IMR-90 (cell line): ENCODE measurements around the gene APOB. TPM values are rescaled to one million over a fixed set of nuclear protein-coding genes. Genes with fewer than 3 reads are reported as not detected.

Source experiments
- ATAC-seq: fragments of 200-7000 bp; cut with Tn5 transposase; 2 replicates; pipeline ENCODE4 v1.9.1; 2020; ENCODE audit warnings: low read depth, mild to moderate bottlenecking, moderate library complexity
- BruUV-seq: library from RNA; stranded (reverse); fragments of 400-500 nt; replicated peaks from 2 replicates; lab custom pipeline; 2021; lab: Mats Ljungman, UMichigan
- CTCF ChIA-PET: fragments of 300-600 bp; formaldehyde crosslinking; extraction: SDS; loops from one replicate; lab custom pipeline; 2021; ENCODE audit warnings: antibody characterized with exemption; lab: Yijun Ruan, JAX
- POLR2A ChIA-PET: fragments of 300-600 bp; sonication (Branson Sonifier 250); formaldehyde crosslinking; loops from one replicate; lab custom pipeline; 2022; ENCODE audit warnings: antibody characterized with exemption; ENCODE audit not compliant: unreplicated experiment; lab: Charles Lee
- DNase-seq: peaks from one replicate; pipeline ENCODE4 v3.0.0; 2013
- H2AFZ ChIP-seq: replicated peaks from 2 replicates; pipeline ENCODE3; 2013; ENCODE audit warnings: low read length, mild to moderate bottlenecking; ENCODE audit not compliant: poor library complexity
- H2AK5ac ChIP-seq: 2 replicates; pipeline ENCODE4 v1.6.1; 2013; ENCODE audit warnings: low read depth, low read length, inconsistent platforms
- H2AK9ac ChIP-seq: replicated peaks from 2 replicates; pipeline ENCODE3; 2013; ENCODE audit warnings: mild to moderate bottlenecking, low read depth, low read length, moderate library complexity; ENCODE audit not compliant: poor library complexity
- H2BK120ac ChIP-seq: 2 replicates; pipeline ENCODE4 v1.6.1; 2013; ENCODE audit warnings: low read depth, low read length, inconsistent platforms
- H2BK15ac ChIP-seq: 3 replicates; pipeline ENCODE4 v1.6.1; 2013; ENCODE audit warnings: low read depth, low read length, inconsistent platforms
- H2BK20ac ChIP-seq: 2 replicates; pipeline ENCODE4 v1.6.1; 2013; ENCODE audit warnings: low read depth, mild to moderate bottlenecking, inconsistent platforms, low read length, moderate library complexity
- H2BK5ac ChIP-seq: 2 replicates; pipeline ENCODE4 v1.6.1; 2013; ENCODE audit warnings: mild to moderate bottlenecking, low read depth, low read length, inconsistent platforms; ENCODE audit not compliant: poor library complexity, severe bottlenecking
- H3K14ac ChIP-seq: replicated peaks from 2 replicates; pipeline ENCODE4 v1.6.1; 2013; ENCODE audit warnings: low read depth, low read length, inconsistent platforms
- H3K18ac ChIP-seq: 2 replicates; pipeline ENCODE4 v1.6.1; 2013; ENCODE audit warnings: low read depth, low read length, control low read depth
- H3K23ac ChIP-seq: 2 replicates; pipeline ENCODE4 v1.6.1; 2013; ENCODE audit warnings: low read depth, low read length, inconsistent platforms
- H3K27ac ChIP-seq: 2 replicates; pipeline ENCODE4 v1.5.1; 2013; ENCODE audit warnings: mild to moderate bottlenecking, control low read depth, low read length; ENCODE audit not compliant: insufficient read depth
- H3K27me3 ChIP-seq: 2 replicates; pipeline ENCODE4 v1.6.1; 2013; ENCODE audit warnings: low read length; ENCODE audit not compliant: control insufficient read depth, insufficient read depth
- H3K36me3 ChIP-seq: 2 replicates; pipeline ENCODE4 v1.6.1; 2013; ENCODE audit warnings: low read length, mixed read lengths; ENCODE audit not compliant: control insufficient read depth, insufficient read depth
- H3K4ac ChIP-seq: 2 replicates; pipeline ENCODE4 v1.6.1; 2013; ENCODE audit warnings: low read depth, low read length, inconsistent platforms
- H3K4me1 ChIP-seq: 2 replicates; pipeline ENCODE4 v1.6.1; 2013; ENCODE audit warnings: low read length, mixed read lengths; ENCODE audit not compliant: control insufficient read depth, insufficient read depth
- H3K4me2 ChIP-seq: 2 replicates; pipeline ENCODE4 v1.6.1; 2013; ENCODE audit warnings: low read depth, mild to moderate bottlenecking, control low read depth, low read length, moderate library complexity
- H3K4me3 ChIP-seq: 2 replicates; pipeline ENCODE4 v1.5.1; 2013; ENCODE audit warnings: low read depth, mild to moderate bottlenecking, control low read depth, low read length, moderate library complexity; ENCODE audit not compliant: insufficient read depth
- H3K56ac ChIP-seq: 2 replicates; pipeline ENCODE4 v1.6.1; 2013; ENCODE audit warnings: low read length, inconsistent platforms; ENCODE audit not compliant: insufficient read depth; ENCODE audit errors: extremely low read depth
- H3K79me1 ChIP-seq, 2 experiments: 2 replicates each; pipeline ENCODE4 v1.6.1; 2013; ENCODE audit warnings: low read length in 2 of 2, inconsistent platforms in 1 of 2, low read depth in 1 of 2
- H3K9ac ChIP-seq: 2 replicates; pipeline ENCODE4 v1.6.1; 2013; ENCODE audit warnings: low read depth, low read length, control low read depth
- H3K9me1 ChIP-seq: 2 replicates; pipeline ENCODE4 v1.6.1; 2013; ENCODE audit warnings: low read length, inconsistent platforms; ENCODE audit not compliant: insufficient read depth
- H3K9me3 ChIP-seq: 2 replicates; pipeline ENCODE4 v1.6.1; 2013; ENCODE audit warnings: low read length; ENCODE audit not compliant: control insufficient read depth, insufficient read depth
- H4K20me1 ChIP-seq: 2 replicates; pipeline ENCODE4 v1.6.1; 2013; ENCODE audit warnings: low read length, inconsistent platforms; ENCODE audit not compliant: insufficient read depth
- H4K5ac ChIP-seq: 2 replicates; pipeline ENCODE4 v1.6.1; 2013; ENCODE audit warnings: mild to moderate bottlenecking, low read depth, low read length, control low read depth
- H4K8ac ChIP-seq, 2 experiments: 2 replicates each; pipeline ENCODE4 v1.6.1; 2013; ENCODE audit warnings: low read depth in 2 of 2, low read length in 2 of 2, control low read depth in 1 of 2, inconsistent platforms in 1 of 2
- H4K91ac ChIP-seq: 2 replicates; pipeline ENCODE4 v1.6.1; 2013; ENCODE audit warnings: low read depth, low read length, inconsistent platforms; ENCODE audit not compliant: insufficient read depth
- CEBPB ChIP-seq: IDR thresholded peaks from 2 replicates; pipeline ENCODE4 v1.6.1; 2012; ENCODE audit warnings: low read depth, low read length, improper control_type of control experiment
- FOS ChIP-seq: fragments of 150-350 bp; IDR thresholded peaks from 2 replicates; pipeline ENCODE4 v1.6.1; 2016; ENCODE audit warnings: low read depth, low read length
- MAZ ChIP-seq: IDR thresholded peaks from 2 replicates; pipeline ENCODE4 v1.6.1; 2012; ENCODE audit warnings: low read depth, mild to moderate bottlenecking, low read length, improper control_type of control experiment, moderate library complexity, borderline replicate concordance
- MXI1 ChIP-seq: IDR thresholded peaks from 2 replicates; pipeline ENCODE4 v1.6.1; 2012; ENCODE audit warnings: low read depth, mild to moderate bottlenecking, low read length, moderate library complexity, borderline replicate concordance
- NFE2L2 ChIP-seq: fragments of 150-350 bp; IDR thresholded peaks from 2 replicates; pipeline ENCODE4 v1.6.1; 2016; ENCODE audit warnings: low read depth, mild to moderate bottlenecking, low read length
- POLR2A ChIP-seq: IDR thresholded peaks from 2 replicates; pipeline ENCODE4 v1.6.1; 2012; ENCODE audit warnings: mild to moderate bottlenecking, low read depth, low read length
- RAD21 ChIP-seq: IDR thresholded peaks from 2 replicates; pipeline ENCODE4 v1.6.1; 2012; ENCODE audit warnings: low read length, improper control_type of control experiment
- RCOR1 ChIP-seq: IDR thresholded peaks from 2 replicates; pipeline ENCODE4 v1.6.1; 2012; ENCODE audit warnings: mild to moderate bottlenecking, low read length, improper control_type of control experiment; ENCODE audit not compliant: insufficient replicate concordance
- RFX5 ChIP-seq: IDR thresholded peaks from 2 replicates; pipeline ENCODE4 v1.8.0; 2012; ENCODE audit warnings: low read depth, mild to moderate bottlenecking, low read length, moderate library complexity
- WGBS, 2 experiments: methylation state at CpG; one replicate each; pipeline versions ENCODE4 v1.1.5 to v1.1.7; 2013; ENCODE audit warnings: missing lambda C conversion rate in 2 of 2; ENCODE audit not compliant: insufficient read length in 1 of 2; ENCODE audit errors: extremely low coverage in 2 of 2; 5-methylcytosine and 5-hydroxymethylcytosine counted together
- dilution Hi-C: fragments of 300-500 bp; cut with HindIII; formaldehyde crosslinking; loops from one replicate; pipeline ENCODE4 v1.14.3; 2018; ENCODE audit warnings: low sequenced_read_pairs; ENCODE audit not compliant: unreplicated experiment
- in situ Hi-C: fragments of 300-500 bp; cut with MboI; formaldehyde crosslinking; loops from 3 replicates; pipeline ENCODE4 v1.14.3; 2019; ENCODE audit warnings: low sequenced_read_pairs, inconsistent platforms, mixed read lengths
- intact Hi-C: fragments of 100-400 bp; cut with micrococcal nuclease; formaldehyde crosslinking; loops from 2 replicates; pipeline ENCODE4 v1.10.0; 2022
- polyA plus RNA-seq, 3 experiments: library from polyadenylated mRNA; depleted of rRNA; stranded (reverse); fragments of >200 nt; gene quantifications; 2 replicates each; pipeline ENCODE4 v1.2.3, GENCODE V29; 2012; ENCODE audit warnings: low replicate concordance in 1 of 3
- total RNA-seq: library from RNA; depleted of rRNA; stranded (reverse); fragments of >200 nt; gene quantifications from 2 replicates; pipeline ENCODE4 v1.2.3, GENCODE V29; 2012
- TF ChIP-seq, protein P1 (sequence below): conservative IDR thresholded peaks from 2 replicates; pipeline ENCODE4 v1.5.1; 2012; ENCODE audit warnings: mild to moderate bottlenecking, low read depth, low read length, improper control_type of control experiment

The APOB gene
- total and polyA plus RNA-seq, 2 of the 4 experiments (the other 2 are of a cell fraction) = under 0.01 TPM; not detected in 1

DNA sequence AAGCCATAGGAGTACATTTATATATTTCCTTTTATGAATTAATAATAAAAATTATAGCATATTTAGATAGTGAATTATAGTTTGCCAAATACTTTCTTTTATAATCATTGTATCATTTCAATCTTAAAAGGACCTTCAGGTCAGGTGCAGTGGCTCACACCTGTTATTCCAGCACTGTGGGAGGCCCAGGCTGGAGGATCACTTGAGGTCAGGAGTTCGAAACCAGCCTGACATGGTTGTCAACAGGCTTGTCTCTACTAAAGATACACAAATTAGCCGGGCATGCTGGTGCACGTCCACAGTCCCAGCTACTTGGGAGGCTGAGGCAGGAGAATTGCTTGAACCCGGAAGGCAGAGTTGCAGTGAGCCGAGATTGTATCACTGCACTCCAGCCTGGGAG lies 19.7 kb downstream of the APOB start:
- no peak overlapping the region for H4K5ac ChIP-seq
- dilution Hi-C loops = no loop called here
- H3K27ac ChIP-seq = no peak overlapping the region
- H2BK5ac ChIP-seq = no peak overlapping the region
- H3K79me1 ChIP-seq = no peaks in the 10 kb centered on the region
- ATAC-seq (no peak), DNase-seq (no peak)
- H2AK5ac ChIP-seq = no peak overlapping the region
- no peak for TF ChIP-seq RFX5
- TF ChIP-seq NFE2L2 = no peak
- no peak for TF ChIP-seq FOS
- no peak for TF ChIP-seq RCOR1
- no peak for TF ChIP-seq MXI1
- no peak for TF ChIP-seq MAZ
- no peak for TF ChIP-seq RAD21
- TF ChIP-seq, protein P1, sequence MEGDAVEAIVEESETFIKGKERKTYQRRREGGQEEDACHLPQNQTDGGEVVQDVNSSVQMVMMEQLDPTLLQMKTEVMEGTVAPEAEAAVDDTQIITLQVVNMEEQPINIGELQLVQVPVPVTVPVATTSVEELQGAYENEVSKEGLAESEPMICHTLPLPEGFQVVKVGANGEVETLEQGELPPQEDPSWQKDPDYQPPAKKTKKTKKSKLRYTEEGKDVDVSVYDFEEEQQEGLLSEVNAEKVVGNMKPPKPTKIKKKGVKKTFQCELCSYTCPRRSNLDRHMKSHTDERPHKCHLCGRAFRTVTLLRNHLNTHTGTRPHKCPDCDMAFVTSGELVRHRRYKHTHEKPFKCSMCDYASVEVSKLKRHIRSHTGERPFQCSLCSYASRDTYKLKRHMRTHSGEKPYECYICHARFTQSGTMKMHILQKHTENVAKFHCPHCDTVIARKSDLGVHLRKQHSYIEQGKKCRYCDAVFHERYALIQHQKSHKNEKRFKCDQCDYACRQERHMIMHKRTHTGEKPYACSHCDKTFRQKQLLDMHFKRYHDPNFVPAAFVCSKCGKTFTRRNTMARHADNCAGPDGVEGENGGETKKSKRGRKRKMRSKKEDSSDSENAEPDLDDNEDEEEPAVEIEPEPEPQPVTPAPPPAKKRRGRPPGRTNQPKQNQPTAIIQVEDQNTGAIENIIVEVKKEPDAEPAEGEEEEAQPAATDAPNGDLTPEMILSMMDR = no peak
- TF ChIP-seq CEBPB = no peak
- no peak for TF ChIP-seq POLR2A
- no peak overlapping the region for H3K4ac ChIP-seq
- in situ Hi-C loops = no loop called here
- POLR2A ChIA-PET = no interaction called here
- H2AFZ ChIP-seq = no peak overlapping the region
- H2BK15ac ChIP-seq = no peak overlapping the region
- H3K23ac ChIP-seq = no peak overlapping the region
- H2BK120ac ChIP-seq = no peak overlapping the region
- H3K9me1 ChIP-seq = no peaks in the 10 kb centered on the region
- H3K9me3 ChIP-seq = no peaks in the 10 kb centered on the region
- H4K91ac ChIP-seq = no peak overlapping the region
- no peaks in the 10 kb centered on the region for H3K27me3 ChIP-seq
- H4K8ac ChIP-seq = no peak overlapping the region
- BruUV-seq = no TSS peak
- CTCF ChIA-PET = no interaction called here
- no peak overlapping the region for H2BK20ac ChIP-seq
- no peak overlapping the region for H3K4me2 ChIP-seq
- no peak overlapping the region for H2AK9ac ChIP-seq
- no peak overlapping the region for H3K9ac ChIP-seq
- H3K4me3 ChIP-seq = no peak overlapping the region
- H3K14ac ChIP-seq = no peak overlapping the region
- intact Hi-C loops = no loop called here
- no peaks in the 10 kb centered on the region for H3K36me3 ChIP-seq
- no peaks in the 10 kb centered on the region for H3K4me1 ChIP-seq
- no peaks in the 10 kb centered on the region for H4K20me1 ChIP-seq
- no peak overlapping the region for H3K56ac ChIP-seq
- no CpG with 5 or more reads among the region's 5 CpGs for WGBS, 2 experiments
- H3K18ac ChIP-seq = no peak overlapping the region
